SK-N-SH treated with all-trans-retinoic acid at 6 μM for 48 hours (cell line): Measurements from ENCODE around the gene ITGBL1.
A peak's percentile ranks its signal among the peaks of the same experiment; 100 is the strongest.

ENCODE experiments used
- ATAC-seq: fragments of 200-7000 bp; cut with Tn5 transposase; 3 replicates; pipeline ENCODE4 v1.9.1; 2020; ENCODE audit warnings: mild to moderate bottlenecking, moderate library complexity
- ARNTL ChIP-seq: fragments of 450-650 bp; formaldehyde crosslinking; IDR thresholded peaks from 2 replicates; pipeline ENCODE4 v1.5.0; 2020; ENCODE audit warnings: low read depth, mild to moderate bottlenecking, moderate library complexity, borderline replicate concordance
- BACH2 ChIP-seq: fragments of 250-450 bp; sonication (Bioruptor Pico); IDR thresholded peaks from 2 replicates; pipeline ENCODE4 v1.9.0; 2021; ENCODE audit warnings: mild to moderate bottlenecking, borderline replicate concordance
- CSRNP3 ChIP-seq: fragments of 250-450 bp; sonication (Bioruptor Pico); IDR thresholded peaks from 2 replicates; pipeline ENCODE4 v1.5.1; 2021; ENCODE audit warnings: mild to moderate bottlenecking, moderate library complexity
- ESRRG ChIP-seq: fragments of 250-450 bp; sonication (Bioruptor Pico); IDR thresholded peaks from 2 replicates; pipeline ENCODE4 v1.6.1; 2021; ENCODE audit warnings: mild to moderate bottlenecking
- GLIS3 ChIP-seq: fragments of 250-450 bp; sonication (Bioruptor Pico); IDR thresholded peaks from 2 replicates; pipeline ENCODE4 v1.5.0; 2020; ENCODE audit warnings: mild to moderate bottlenecking, moderate library complexity
- ISL1 ChIP-seq: fragments of 250-450 bp; sonication (Bioruptor Pico); IDR thresholded peaks from 2 replicates; pipeline ENCODE4 v2.1.2; 2022; ENCODE audit warnings: mild to moderate bottlenecking, moderate library complexity
- OSR1 ChIP-seq: fragments of 250-450 bp; sonication (Bioruptor Pico); IDR thresholded peaks from 2 replicates; pipeline ENCODE4 v1.8.0; 2022; ENCODE audit warnings: moderate library complexity, mild to moderate bottlenecking, inconsistent platforms
- PPARA ChIP-seq: fragments of 250-450 bp; sonication (Bioruptor Pico); IDR thresholded peaks from 2 replicates; pipeline ENCODE4 v1.5.0; 2020; ENCODE audit warnings: mild to moderate bottlenecking, borderline replicate concordance
- RARB ChIP-seq: fragments of 250-450 bp; sonication (Bioruptor Pico); IDR thresholded peaks from 2 replicates; pipeline ENCODE4 v1.8.0; 2021; ENCODE audit warnings: mild to moderate bottlenecking, moderate library complexity
- TCF4 ChIP-seq: fragments of 250-450 bp; sonication (Bioruptor Pico); IDR thresholded peaks from 2 replicates; pipeline ENCODE4 v1.8.0; 2021; ENCODE audit warnings: mild to moderate bottlenecking, moderate library complexity, borderline replicate concordance
- TOX ChIP-seq: fragments of 250-450 bp; sonication (Bioruptor Pico); IDR thresholded peaks from 2 replicates; pipeline ENCODE4 v1.8.0; 2021; ENCODE audit warnings: mild to moderate bottlenecking, moderate library complexity, borderline replicate concordance
- ZC3H10 ChIP-seq: fragments of 250-450 bp; sonication (Bioruptor Pico); IDR thresholded peaks from 2 replicates; pipeline ENCODE4 v1.5.1; 2021; ENCODE audit warnings: mild to moderate bottlenecking, moderate library complexity
- ZFP3 ChIP-seq: fragments of 250-450 bp; sonication (Bioruptor Pico); IDR thresholded peaks from 2 replicates; pipeline ENCODE4 v1.5.0; 2020; ENCODE audit warnings: mild to moderate bottlenecking, moderate library complexity
- ZNF565 ChIP-seq: fragments of 450-650 bp; formaldehyde crosslinking; conservative IDR thresholded peaks from 2 replicates; pipeline ENCODE4 v1.5.0; 2020; ENCODE audit warnings: low read depth, mild to moderate bottlenecking, moderate library complexity
- ZNF8 ChIP-seq: fragments of 450-650 bp; formaldehyde crosslinking; IDR thresholded peaks from 2 replicates; pipeline ENCODE4 v1.5.0; 2020; ENCODE audit warnings: mild to moderate bottlenecking, moderate library complexity
- TF ChIP-seq, protein P1 (sequence below): fragments of 250-450 bp; sonication (Bioruptor Pico); IDR thresholded peaks from 2 replicates; pipeline ENCODE4 v1.5.0; 2020; ENCODE audit warnings: mild to moderate bottlenecking, moderate library complexity
- TF ChIP-seq, protein P2 (sequence below): fragments of 250-450 bp; sonication (Bioruptor Pico); IDR thresholded peaks from 2 replicates; pipeline ENCODE4 v1.5.1; 2020; ENCODE audit warnings: low read depth, mild to moderate bottlenecking, moderate library complexity
- TF ChIP-seq, protein P3 (sequence below): fragments of 250-450 bp; sonication (Bioruptor Pico); IDR thresholded peaks from 2 replicates; pipeline ENCODE4 v1.8.0; 2021; ENCODE audit warnings: low read depth, mild to moderate bottlenecking, moderate library complexity, borderline replicate concordance

Gene ITGBL1

GRCh38 chr13:101467415-101467814, 14.9 kb downstream of the ITGBL1 start (continued):
- TF ChIP-seq, protein P1, sequence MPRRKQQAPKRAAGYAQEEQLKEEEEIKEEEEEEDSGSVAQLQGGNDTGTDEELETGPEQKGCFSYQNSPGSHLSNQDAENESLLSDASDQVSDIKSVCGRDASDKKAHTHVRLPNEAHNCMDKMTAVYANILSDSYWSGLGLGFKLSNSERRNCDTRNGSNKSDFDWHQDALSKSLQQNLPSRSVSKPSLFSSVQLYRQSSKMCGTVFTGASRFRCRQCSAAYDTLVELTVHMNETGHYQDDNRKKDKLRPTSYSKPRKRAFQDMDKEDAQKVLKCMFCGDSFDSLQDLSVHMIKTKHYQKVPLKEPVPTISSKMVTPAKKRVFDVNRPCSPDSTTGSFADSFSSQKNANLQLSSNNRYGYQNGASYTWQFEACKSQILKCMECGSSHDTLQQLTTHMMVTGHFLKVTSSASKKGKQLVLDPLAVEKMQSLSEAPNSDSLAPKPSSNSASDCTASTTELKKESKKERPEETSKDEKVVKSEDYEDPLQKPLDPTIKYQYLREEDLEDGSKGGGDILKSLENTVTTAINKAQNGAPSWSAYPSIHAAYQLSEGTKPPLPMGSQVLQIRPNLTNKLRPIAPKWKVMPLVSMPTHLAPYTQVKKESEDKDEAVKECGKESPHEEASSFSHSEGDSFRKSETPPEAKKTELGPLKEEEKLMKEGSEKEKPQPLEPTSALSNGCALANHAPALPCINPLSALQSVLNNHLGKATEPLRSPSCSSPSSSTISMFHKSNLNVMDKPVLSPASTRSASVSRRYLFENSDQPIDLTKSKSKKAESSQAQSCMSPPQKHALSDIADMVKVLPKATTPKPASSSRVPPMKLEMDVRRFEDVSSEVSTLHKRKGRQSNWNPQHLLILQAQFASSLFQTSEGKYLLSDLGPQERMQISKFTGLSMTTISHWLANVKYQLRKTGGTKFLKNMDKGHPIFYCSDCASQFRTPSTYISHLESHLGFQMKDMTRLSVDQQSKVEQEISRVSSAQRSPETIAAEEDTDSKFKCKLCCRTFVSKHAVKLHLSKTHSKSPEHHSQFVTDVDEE (CRISPR knock-in tag): no peak
- TF ChIP-seq ISL1: no peak

GRCh38 chr13:101473458-101473857, 21.0 kb downstream of the ITGBL1 start:
- no peak for TF ChIP-seq CSRNP3 (CRISPR knock-in tag)
- peak; percentile 83 for ATAC-seq

GRCh38 chr13:101474419-101474957, 22.0 kb downstream of the ITGBL1 start:
- ATAC-seq: peak; percentile 83
- TF ChIP-seq TCF4 (CRISPR knock-in tag) (no peak), ZNF565 (CRISPR knock-in tag) (no peak), PPARA (CRISPR knock-in tag) (no peak), GLIS3 (CRISPR knock-in tag) (no peak), OSR1 (no peak), ZNF8 (CRISPR knock-in tag) (no peak), BACH2 (CRISPR knock-in tag) (no peak), TOX (CRISPR knock-in tag) (no peak), ISL1 (no peak), CSRNP3 (CRISPR knock-in tag) (no peak), ESRRG (no peak), ZFP3 (no peak)
- TF ChIP-seq, protein P1 (CRISPR knock-in tag): no peak
- TF ChIP-seq, protein P2, sequence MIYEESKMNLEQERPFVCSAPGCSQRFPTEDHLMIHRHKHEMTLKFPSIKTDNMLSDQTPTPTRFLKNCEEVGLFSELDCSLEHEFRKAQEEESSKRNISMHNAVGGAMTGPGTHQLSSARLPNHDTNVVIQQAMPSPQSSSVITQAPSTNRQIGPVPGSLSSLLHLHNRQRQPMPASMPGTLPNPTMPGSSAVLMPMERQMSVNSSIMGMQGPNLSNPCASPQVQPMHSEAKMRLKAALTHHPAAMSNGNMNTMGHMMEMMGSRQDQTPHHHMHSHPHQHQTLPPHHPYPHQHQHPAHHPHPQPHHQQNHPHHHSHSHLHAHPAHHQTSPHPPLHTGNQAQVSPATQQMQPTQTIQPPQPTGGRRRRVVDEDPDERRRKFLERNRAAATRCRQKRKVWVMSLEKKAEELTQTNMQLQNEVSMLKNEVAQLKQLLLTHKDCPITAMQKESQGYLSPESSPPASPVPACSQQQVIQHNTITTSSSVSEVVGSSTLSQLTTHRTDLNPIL (CRISPR knock-in tag): no peak
- TF ChIP-seq, protein P3, sequence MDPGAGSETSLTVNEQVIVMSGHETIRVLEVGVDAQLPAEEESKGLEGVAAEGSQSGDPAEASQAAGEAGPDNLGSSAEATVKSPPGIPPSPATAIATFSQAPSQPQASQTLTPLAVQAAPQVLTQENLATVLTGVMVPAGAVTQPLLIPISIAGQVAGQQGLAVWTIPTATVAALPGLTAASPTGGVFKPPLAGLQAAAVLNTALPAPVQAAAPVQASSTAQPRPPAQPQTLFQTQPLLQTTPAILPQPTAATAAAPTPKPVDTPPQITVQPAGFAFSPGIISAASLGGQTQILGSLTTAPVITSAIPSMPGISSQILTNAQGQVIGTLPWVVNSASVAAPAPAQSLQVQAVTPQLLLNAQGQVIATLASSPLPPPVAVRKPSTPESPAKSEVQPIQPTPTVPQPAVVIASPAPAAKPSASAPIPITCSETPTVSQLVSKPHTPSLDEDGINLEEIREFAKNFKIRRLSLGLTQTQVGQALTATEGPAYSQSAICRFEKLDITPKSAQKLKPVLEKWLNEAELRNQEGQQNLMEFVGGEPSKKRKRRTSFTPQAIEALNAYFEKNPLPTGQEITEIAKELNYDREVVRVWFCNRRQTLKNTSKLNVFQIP (CRISPR knock-in tag): no peak

GRCh38 chr13:101475536-101475935, 23.1 kb downstream of the ITGBL1 start:
- ATAC-seq: no peak
- TF ChIP-seq ZC3H10 (CRISPR knock-in tag) (no peak), ESRRG (no peak), ZFP3 (no peak), ZNF565 (CRISPR knock-in tag) (no peak), TCF4 (CRISPR knock-in tag) (no peak), RARB (no peak), GLIS3 (CRISPR knock-in tag) (no peak), TOX (CRISPR knock-in tag) (no peak), ARNTL (CRISPR knock-in tag) (no peak), ZNF8 (CRISPR knock-in tag) (no peak)
- TF ChIP-seq, protein P2 (CRISPR knock-in tag): no peak
